Kasumi-1 (cell line): ENCODE data around the gene FAM186B.
"Not testable (repeated sequence)": the region's sequence is repeated elsewhere in the genome, so short reads cannot be mapped to it uniquely, and the experiment has no call there.

Experiments
- DNase-seq, 2 experiments: peaks; one replicate each; lab custom pipeline; 2025; lab: John Stamatoyannopoulos, UW

The FAM186B gene

DNA sequence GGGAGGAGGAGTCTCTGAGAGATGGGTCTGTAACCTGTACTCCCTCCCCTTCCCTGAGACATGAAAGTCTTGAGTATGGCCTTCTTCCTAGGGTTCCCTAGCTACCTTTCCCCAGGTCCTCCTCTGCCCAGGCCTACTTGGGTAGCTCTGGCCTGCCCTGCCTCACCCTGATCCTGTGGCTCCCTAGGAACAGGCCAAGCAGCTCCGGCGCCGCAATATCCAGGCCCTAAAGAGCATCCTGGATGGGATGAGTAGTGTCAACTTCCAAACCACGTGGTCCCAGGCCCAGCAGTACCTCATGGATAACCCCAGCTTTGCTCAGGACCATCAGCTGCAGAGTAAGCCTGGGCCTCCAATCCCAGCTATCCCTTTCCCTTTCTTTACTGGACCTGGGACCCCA is 30.2 kb upstream of the FAM186B start:
- no peak for DNase-seq

DNA sequence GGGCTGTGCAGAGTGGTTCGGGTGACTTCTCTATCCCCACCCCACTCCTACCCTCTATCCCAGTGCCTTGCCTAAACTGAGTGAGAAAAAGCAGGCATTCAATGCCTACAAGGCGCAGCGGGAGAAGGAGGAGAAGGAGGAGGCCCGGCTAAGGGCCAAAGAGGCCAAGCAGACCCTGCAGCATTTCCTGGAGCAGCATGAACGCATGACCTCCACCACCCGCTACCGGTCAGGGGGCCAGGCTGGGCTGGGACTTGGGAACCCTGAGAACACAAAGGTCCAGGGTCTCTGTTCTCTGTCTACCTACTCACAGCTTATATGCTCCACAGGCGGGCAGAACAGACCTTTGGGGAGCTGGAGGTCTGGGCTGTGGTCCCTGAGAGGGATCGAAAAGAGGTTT is 29.6 kb upstream of the FAM186B start:
- no peak for DNase-seq

GRCh38 chr12:49633703-49634345 is 28.4 kb upstream of the FAM186B start:
- no peak for DNase-seq

GRCh38 chr12:49632986-49633702 is 27.7 kb upstream of the FAM186B start:
- DNase-seq = no peak

DNA sequence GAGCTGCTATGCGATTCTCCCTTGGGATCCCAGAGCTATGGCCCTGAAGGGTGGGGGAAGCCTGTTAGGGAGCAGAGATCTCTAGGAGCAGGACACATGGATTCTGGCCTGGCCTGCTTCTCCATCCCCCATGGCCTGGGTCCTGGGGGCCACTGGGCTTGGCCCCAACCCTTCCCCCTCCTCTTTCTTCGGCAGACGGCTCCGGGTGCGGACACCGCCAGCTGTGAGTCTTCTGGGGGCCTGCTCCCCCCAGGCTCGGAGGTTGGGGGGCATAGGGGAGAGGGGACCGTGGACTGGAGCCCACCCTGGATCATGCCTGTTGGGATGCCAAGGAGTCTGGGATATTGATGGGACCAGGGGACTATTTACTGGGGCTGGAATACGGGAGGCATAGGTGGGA is 27.0 kb upstream of the FAM186B start:
- DNase-seq = no peak

- DNase-seq = no peak
Observed at GRCh38 chr12:49631336-49631907, 26.0 kb upstream of the FAM186B start.

DNA sequence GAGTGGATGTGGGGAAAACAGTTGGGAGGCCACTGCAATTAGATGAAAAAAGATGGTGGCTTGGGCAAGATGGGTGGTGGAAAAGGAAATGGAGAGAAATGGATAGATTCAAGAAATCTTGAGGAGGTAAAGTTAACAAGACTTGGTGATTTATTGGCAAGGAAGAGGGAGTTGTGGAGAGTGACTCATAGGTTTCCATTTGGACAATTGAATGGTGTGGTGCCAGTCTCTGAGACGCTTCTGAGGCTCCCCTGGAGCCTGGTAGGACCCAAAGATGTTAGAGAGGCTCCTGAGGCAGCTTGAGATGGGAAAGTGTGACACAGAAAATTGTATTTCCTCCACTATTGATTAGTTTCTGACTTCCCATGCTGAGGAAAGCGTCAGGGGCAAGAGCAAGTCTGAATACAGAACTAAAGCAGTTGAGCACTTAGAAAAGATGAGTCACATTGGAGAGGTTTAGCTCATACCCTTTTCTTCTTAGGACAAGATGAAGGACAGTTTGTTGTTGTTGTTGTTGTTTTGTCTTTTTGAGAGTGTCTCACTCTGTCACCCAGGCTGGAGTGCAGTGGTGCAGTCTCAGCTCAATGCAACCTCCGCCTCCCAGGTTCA is 22.4 kb upstream of the FAM186B start:
- no peak for DNase-seq

DNA sequence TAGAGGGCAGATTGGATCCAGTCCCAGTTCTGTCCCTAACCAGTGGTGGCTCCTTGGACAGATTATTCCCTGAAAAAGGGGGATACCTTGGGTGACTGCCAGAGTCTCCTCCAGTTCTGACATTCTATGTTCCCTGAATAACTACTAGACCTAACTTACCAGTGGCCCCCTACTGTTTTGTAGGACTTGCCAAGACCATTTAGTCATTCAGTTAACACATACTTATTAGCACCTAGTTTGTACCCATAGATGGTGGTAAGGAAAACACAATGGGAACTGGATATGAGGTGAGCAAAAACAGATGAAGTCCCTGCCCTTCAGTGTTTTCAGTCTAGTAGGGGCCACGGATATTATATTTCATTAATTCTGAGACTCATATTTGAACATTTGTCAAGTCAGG is 21.4 kb upstream of the FAM186B start:
- no peak for DNase-seq

DNA sequence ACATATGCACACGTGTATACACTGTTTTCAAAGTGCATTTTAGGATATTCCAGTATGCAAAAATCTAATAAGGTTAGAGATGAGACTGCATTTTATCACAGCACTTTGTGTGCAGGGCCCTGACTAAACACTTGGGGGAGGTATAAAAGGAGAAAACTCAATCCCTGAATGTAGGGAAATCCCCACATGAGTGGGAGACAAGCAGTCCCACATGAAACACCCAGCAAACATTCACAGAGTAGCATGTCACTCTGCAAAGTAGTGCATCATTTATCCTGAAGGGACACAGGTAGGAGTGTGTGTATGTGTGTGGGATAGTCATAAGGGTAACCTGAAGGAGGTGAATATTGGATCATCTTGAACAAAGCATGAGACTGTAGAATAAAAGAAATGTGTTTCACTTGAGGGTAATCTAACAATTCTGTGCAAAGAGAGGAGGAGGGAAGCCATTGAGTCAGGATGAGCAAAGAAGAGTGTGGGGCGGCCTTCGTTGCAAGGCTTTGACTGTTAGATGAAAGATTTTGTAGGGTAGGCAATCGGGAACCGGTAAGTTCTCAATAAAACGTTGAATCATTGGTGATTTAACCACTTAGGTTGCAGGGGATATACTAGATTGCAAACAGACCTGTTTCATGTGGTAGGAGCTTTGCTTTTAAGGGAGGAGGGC is 20.9 kb upstream of the FAM186B start:
- DNase-seq = peak in 1 of 2 experiments; percentile 10

DNA sequence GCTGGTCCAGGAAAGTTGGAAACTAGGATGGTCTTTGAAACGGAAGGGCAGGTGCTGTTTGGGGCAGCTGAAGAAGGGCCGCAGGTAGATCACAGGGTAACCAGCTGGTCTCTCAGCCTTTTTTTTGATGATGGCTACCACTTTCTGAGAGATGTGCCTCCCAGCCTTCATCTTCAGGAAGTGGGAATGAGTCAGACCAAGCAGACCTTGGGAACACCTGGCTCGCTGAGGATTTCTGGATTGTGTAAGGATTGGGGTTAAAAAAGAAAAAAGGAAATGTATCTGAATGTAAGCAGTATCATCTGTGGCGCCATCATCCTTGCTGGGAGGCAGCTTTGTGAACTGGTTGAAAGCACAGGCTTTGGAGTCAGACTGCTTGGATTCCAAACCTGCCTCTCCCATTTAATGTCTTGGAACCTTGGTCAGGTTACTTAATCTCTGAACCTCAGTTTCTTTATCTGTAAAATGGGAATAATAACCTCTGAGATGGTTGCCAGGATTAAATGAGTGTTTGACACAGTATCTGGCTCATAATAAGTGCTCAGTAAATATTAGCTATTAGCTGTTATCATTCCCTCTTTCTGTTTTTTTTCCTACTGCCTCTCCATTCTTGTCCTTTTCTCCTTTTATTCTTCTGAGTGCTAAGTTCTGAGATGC is 19.6 kb upstream of the FAM186B start:
- no peak for DNase-seq

DNA sequence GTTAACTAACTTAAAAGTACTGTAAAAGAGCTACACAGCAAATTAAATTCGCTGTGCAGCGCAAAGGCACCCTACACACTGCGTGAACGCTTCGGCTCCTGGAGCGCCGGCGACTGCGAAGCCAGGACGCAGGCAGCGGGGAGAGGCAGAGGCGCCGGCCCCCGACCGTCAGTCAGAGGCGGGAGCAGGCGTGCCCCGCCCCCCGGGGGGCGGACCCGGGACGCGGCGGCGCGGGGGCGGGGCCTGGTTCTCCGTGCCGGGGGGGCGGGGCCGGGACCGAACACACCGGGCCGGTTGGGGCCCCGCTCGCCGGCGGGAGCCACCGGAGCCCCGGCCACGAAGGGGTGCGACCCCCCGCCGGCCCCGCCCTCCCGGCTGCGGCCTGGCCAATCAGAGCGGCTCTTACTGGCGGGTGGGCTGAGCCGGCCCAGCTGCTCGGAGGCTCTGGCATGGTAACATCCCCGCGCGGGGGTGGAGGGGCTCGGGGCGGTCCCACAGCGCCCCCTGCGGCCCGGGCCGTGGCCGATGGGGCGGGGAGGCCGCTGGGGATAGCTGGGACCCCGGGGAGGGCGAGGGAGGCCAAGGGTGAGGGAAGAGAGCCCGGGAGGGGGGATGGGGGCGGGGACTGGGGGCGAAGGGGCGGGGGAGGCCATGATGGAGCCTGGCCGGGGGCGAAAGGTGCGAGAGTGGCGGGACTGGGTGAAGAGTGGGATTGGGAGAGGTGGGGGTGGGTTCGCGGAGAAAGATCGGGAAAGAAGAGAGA is 17.9 kb upstream of the FAM186B start, which contains the start of gene PRPF40B:
Gene PRPF40B (plus strand): TSS at position 420 of the 763 bp plus-strand sequence. CDS start 30 bp downstream, at position 450.
- peak; percentile 77 to 84 for DNase-seq

DNA sequence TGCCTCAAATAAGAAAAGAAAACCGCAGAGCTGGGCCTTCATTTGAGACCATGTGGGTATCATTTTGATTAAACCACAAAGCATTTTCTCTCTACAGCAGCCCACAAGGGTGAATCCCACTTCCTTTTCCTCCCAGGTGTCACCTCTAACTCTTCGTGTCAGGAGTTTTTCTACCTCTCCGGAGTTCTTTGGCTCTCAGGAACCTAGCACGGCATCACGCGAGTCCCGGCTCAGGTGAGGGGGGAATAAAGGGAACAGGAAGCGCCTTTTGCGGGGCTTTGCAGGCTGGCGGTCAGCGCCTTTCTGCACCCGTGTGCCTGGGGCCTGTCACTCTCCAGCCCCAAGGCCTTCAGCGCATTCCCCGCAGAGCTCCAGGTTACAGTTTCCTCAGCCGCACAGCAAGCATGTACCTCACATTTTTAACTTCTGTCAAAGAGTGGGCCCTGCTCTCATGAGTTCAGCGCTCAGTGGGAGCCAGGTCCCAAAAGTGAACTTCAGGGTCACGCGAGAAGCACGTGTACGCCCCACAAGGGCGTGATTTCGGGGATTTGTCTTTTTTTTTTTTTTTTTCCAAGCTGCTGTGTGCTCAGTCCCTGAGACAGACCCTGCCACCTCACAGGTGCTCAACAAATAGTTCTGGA is 17.2 kb upstream of the FAM186B start:
- DNase-seq = peak; percentile 24 to 29

- no peak for DNase-seq
Observed at GRCh38 chr12:49621651-49622500, 16.4 kb upstream of the FAM186B start.

DNA sequence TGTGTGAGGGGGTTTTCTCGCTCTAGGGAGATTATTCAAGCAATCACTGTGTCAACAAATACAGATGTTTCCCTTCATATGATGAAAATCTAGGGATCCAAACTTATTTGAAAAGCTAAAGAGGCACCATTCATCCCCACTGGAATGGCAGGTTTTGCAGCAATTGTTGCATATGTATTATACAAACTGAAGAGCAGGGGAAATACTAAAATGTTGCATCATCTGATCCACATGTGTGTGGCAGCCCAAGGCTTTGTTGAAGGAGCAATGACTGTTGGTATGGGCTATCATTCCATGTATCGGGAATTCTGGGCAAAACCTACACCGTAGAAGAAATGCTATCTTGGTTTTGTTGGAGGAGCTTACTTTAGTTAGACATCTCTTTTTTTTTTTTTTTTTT is 13.8 kb upstream of the FAM186B start:
- no peak for DNase-seq

DNA sequence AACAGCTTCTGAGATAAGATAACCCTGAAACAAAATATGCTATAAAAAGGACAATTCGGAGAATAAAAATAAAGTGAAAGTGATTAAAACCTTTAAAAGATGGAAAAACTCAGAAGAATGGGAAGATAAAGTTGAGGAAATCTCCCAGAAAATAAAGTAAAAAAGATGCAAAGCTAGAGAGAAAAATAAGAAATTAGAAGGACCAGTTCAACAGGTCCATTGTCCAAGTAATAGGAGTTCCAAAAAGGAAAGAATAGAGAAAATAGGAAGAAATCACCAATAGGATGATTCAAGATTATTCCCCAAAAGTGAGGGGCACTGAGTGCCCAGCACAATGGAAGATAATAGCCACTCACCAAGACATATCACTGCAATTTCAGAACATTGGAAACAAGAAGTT is 13.1 kb upstream of the FAM186B start:
- DNase-seq = no peak

DNA sequence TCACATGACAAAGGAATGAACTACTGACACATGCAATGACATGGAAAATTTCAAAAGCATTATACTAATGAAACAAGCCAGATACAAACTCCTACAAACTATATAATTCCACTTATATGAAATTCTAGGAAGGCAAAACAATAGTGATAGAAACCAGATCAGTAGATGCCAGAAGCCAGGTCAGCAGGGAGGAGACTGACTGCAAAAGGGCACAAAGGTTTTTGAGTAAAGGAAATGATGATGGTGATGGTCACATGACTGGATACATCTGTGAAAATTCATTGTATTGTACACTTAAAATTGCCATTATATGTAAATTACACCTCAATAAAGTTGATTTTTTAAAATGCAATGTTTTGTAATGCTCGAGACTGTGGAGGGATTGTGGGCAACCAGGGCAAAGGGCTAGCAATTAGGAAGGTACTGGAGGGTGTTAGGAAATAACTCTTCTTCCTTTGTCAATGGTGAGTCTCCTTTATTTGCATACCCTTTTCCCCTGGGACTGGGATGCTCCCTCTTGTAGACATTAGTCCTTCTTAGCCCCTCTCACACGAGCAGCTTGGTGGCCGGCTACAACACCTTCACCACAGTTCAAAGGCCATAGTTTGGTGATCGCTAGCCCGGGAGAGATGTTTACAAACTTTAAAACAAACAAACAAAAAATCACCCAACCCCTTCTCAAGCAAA is 11.2 kb upstream of the FAM186B start:
- DNase-seq = no peak

GRCh38 chr12:49615725-49616124 is 10.3 kb upstream of the FAM186B start:
- DNase-seq = no peak

DNA sequence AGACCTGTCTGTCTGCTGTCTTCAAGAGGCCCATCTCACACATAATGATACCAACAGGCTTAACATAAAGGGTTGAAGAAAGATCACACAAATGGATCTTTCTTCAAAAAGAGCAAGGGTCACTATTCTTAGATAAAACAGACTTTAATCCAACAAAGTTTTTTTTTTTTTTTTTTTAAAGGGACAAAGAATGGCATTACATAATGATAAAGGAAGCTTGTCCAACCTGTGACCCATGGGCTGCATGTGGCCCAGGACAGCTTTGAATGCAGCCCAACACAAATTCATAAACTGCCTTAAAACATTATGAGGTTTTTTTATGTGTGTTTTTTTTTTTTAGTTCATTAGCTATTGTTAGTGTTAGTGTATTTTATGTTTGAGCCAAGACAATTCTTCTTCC is 6.8 kb upstream of the FAM186B start:
- no peak for DNase-seq

DNA sequence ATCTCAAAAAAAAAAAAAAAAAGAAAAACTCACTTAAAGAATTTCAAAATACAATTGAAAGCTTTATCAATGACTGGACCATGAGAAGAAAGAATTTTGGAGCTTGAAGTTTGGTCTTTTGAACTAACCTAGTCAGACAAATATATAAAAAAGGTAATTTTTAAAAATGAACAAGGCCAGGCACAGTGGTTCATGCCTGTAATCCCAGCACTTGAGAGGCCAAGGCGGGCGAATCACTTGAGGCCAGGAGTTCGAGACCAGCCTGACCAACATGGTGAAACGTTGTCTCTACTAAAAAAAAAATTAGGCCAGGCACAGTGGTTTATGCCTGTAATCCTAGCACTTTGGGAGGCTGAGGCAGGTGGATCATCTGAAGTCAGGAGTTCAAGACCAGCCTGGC is 5.3 kb upstream of the FAM186B start:
- not testable (repeated sequence) for DNase-seq
